Colon (tissue), 2 donors: Measurements from ENCODE around the gene VSIG10L.

Source experiments
- FAIRE-seq: peaks from 2 replicates; lab custom pipeline; 2012; peaks lifted over from hg19 to GRCh38; lab: Jason Lieb, UNC
- donor health status: control.
- donor health status: control.

The VSIG10L gene

DNA sequence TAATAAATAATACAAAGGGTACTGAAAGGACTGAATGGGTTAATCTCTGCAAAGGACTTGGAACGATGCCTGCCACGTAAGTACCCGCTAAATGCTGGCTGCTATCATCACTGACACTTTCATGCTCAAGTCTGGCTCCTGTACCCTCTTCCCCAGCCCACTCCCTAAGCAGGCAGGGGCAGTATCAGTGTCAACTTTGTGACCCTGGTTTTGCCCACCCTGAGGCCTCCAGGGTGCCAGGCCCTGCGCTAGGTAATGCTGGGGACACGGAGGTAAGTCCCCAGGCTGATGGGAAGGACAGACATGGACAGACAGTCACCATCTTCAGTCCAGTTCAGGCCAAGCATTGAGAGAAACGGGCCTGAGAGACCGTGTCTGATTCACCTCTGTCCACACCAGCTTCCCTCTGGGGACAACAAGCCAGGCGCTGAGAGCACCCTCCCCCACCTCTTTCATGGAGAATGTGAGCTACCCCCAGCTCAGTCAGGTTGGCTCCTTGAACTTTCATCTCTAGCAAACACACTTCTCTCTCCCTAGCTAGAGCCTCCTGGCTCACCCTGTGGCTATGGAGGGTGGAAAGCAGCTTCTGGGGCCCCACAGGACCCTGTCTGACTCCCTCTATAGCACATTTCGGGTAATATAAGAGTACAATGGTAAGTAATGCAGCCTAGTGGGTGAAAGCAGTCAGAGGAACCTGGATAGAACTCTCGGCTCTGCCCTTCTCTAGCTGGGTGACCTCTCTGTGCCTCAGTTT, 23.4 kb upstream of the VSIG10L start:
- FAIRE-seq = no peak

DNA sequence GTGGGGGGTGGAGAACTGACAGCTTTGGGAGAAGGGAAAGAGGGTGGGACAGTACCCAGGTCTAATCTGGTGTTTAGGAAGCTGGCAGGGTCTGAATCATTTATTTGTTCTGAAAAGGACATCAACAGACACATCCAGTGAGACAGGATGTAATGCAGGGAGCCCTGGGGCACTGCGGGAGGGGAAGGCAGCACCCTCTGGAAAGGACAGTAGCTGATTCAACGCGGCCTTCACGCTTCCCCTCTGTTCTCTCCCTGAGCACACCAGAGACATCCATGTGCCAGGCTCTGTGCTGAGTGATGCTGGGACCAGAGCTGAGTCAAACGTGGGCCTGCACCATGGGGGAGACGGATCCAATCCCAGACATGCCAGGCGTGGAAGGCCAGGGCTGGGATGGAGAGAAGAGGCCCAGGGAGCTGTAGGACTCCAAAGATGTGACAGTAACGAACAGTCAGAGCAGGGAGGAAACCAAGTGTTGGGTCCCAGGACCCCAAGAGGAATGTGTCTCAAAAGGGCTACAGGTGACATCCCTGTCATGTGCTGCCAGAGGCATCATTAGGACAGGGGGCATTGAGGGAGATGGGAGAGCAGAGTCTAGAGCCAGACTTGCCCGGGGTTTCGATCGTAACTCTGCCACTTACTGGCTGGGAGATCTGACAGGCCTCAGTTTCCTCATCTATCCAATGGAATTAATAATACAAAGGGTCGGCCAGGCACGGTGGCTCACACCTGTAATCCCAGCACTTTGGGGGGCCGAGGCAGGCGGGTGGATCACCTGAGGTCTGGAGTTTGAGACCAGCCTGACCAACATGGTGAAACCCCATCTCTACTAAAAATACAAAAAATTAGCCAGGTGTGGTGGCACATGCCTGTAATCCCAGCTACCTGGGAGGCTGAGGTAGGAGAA, 22.5 kb upstream of the VSIG10L start:
- no peak for FAIRE-seq

DNA sequence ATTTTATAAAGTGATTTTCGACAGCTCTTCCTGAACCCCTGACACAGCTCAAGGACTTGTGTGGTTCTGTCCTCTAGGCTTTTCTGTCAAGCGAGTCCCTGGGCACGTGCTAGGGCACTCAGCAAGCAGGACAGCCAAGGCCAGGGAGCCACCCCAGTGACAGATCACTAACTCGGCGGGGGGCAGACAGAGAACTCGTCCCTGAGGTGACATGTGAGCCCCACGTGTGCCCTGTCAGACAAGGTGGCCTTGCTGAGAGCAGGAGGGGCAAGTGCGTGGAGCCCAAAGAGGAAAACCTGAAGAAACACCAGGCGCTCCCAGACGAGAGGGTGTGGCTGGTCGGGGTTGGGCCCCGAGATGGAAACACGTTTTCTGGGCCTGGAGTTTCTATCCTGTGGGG, 19.3 kb upstream of the VSIG10L start:
- no peak for FAIRE-seq

DNA sequence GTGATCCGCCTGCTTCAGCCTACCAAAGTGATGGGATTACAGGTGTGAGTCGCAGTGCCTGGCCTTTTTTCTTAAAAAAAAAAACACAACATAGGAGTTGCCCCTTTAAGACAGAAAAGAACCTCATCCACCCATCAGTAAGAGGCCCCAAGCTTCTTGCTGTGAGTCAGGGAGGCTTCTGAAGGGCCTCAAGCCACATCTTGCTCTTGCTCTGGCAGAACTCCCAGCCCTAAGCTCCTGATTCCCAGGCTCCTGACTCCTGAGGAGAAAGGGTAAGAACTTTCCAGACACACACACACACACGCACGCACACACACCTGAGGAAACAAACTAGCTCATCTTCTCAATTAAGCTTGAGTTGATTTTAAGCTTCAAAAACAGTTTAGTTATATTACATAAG, 17.4 kb upstream of the VSIG10L start:
- FAIRE-seq = no peak

- no peak for FAIRE-seq
Observed at GRCh38 chr19:51357952-51358351, 16.0 kb upstream of the VSIG10L start.

- no peak for FAIRE-seq
Observed at GRCh38 chr19:51356159-51356801, 14.3 kb upstream of the VSIG10L start.

DNA sequence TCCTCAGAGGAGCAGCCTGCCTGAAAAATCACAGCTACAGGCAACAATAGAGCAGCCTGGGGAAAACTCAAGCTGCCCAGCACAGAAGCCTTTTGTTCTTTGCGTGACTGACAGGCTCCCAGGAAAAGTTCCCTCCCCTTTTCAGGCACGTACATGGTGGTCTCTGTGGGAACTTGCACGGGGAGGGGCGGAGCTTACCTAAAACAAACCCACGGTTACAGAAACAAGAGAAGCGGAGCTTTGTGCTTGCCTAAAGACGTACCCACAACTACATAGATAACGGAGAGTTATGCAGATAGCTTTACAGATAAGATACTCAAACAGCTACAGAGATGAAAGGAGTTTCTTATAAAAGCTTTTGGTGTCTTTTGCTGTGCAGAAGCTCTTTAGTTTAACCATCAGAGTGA, 12.8 kb upstream of the VSIG10L start:
- no peak for FAIRE-seq

GRCh38 chr19:51354103-51354741, 12.3 kb upstream of the VSIG10L start:
- FAIRE-seq = no peak

GRCh38 chr19:51352783-51353360, 10.9 kb upstream of the VSIG10L start:
- no peak for FAIRE-seq

GRCh38 chr19:51351266-51351990, 9.5 kb upstream of the VSIG10L start:
- no peak for FAIRE-seq

DNA sequence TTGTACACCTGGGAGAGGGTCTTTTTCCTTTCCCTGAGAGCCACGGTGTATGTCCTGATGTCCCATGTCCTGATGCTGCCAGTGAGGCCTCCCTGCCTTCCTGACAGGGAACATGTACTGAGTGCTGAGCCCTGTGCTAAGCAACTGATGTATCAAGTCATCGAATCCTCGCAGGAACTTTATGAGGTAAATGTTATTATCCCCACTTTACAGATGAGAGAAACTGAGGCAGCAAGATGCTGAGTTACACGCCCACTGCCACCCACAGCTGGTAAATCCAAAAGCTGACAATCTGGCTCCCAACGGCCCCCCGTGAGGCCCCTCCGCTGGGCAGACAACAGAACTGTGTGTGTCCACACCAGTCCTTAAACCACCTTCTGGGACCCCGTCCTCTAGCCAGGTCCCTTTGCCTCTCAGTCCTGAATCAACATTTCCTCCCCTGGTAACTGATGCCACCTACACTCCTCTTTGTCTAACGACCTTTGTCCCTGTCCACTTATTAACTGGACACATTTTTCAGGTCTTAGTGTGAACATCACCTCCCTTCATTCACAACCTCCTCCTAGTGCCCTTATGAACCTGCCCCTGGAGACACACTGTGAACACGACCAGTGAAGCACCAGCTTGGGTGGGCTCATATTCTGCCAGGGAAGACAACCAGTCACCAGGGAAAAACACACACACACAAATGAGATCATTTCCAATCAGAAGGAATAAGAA, 5.4 kb upstream of the VSIG10L start:
- no peak for FAIRE-seq

GRCh38 chr19:51346742-51347141, 4.8 kb upstream of the VSIG10L start:
- no peak for FAIRE-seq

- no peak for FAIRE-seq
Observed at GRCh38 chr19:51345076-51345620, 3.2 kb upstream of the VSIG10L start.

DNA sequence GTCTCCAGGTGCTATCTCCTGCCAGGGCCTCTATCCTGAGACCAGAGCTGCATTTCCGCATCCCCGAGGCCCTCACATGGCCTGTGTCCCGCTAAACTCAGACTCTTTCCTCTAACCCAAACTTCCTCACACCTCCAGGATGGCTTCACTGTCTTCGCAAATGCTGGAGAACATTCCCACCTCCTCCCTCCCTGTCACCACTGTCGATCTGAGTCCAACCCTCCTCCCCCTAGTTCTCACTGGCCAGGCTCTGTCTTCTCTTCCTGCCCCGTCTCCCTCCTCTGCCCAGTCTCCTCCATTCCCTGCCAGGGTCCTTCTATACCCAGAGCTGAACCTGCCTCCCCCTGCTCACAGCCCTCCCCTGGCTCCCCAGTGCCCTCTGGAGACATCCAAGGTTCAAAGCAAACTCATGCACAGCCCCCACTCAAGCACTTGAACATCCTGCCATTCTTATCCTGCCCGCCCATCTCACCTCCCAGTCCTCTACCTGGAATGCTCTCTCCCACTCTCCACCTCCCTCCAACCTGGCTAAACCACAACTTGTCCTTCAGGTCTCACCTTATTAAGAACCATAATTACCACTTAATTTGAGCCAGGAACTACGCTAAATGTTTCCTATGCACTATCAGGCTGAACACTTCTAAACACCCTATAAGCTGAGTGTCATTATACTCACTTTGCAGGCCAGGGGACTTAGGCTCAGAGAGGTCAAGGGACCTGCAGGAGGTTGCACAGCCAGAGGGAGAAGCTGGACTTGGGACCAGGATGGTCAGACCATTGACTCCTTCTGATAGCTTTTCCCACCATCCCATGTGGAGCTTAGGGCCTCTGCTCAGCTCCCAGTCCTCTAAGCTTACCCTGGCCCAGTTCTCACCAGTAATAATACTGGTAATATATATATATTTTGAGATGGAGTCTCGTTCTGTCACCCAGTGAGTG, 961 bp upstream of the VSIG10L start:
- FAIRE-seq = no peak

- no peak for FAIRE-seq
Observed at GRCh38 chr19:51341066-51341465, 873 bp downstream of the VSIG10L start.

DNA sequence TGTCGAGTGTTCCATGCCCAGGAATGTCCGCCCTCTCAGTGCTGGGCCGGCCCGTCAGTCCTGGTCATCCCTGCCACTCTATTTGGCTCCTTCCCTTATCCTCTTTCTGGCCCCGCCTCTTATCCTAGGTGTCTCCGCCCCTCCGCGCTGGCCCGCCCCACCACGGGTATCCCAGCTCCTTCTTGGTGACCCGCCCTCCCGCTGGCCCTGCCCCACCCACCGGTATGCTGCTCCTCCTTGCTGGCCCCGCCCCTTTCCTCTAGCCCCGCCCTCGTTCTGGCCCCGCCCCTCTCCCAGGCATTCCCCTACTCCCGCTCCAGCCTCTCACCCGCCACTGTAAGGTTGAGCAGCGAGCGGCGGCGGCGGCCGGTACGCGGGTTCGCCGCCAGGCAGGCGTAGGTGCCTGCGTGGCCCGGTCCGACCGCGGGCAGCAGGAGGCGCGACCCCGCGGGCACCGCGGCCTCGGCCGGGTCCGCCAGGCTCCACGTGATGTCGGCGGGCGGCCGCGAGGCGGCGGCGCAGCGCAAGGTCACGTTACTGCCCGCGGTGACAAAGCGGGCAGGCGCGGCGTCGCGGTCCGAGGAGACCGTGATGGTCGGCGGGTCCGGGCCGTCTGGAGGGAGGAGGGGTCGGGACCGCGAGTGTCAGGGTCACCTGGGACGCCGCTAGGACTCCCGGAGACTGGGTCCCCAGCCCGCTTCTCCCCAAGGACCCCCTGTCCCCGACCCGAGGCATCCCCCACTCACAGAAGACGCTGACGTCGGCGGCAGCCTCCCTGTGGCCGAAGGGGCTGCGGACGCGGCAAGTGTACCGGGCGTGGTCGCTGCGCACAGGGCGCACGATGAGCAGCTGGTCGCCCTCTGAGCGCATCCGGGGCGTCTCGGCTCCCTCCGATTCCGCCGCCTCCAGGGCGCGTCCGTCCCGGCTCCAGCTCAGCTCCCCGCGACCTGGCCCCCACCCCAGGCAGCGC, 2.0 kb downstream of the VSIG10L start:
- no peak for FAIRE-seq

GRCh38 chr19:51339313-51339686, 2.6 kb downstream of the VSIG10L start:
- no peak for FAIRE-seq
